A549 (cell line): ENCODE data around the gene IGSF3.
"Not testable (repeated sequence)": the region's sequence is repeated elsewhere in the genome, so short reads cannot be mapped to it uniquely, and the experiment has no call there.

ENCODE experiments used
- CEBPB ChIP-seq, 2 experiments: fragments of >200 bp in 1 of 2; sonication (Bioruptor Twin) in 1 of 2; formaldehyde crosslinking in 1 of 2; IDR thresholded peaks; 2 replicates each; pipeline ENCODE4 v1.6.1; 2012 to 2016
- CTCF ChIP-seq: fragments of >200 bp; sonication (Bioruptor Twin); formaldehyde crosslinking; IDR thresholded peaks from 3 replicates; pipeline ENCODE4 v1.5.1; 2016
- EP300 ChIP-seq, 2 experiments: fragments of >200 bp; sonication (Bioruptor Twin); formaldehyde crosslinking; IDR thresholded peaks; 2 replicates in 1 of 2; 3 replicates in 1 of 2; pipeline ENCODE4 v1.6.1; 2016 to 2017
- JUN ChIP-seq, 2 experiments: fragments of >200 bp; sonication (Bioruptor Twin); formaldehyde crosslinking; IDR thresholded peaks; 2 replicates in 1 of 2; 3 replicates in 1 of 2; pipeline ENCODE4 v1.6.1; 2016 to 2017
- KDM1A ChIP-seq: fragments of 200-600 bp; sonication (generic); IDR thresholded peaks from 2 replicates; pipeline ENCODE4 v1.6.1; 2016; ENCODE audit warnings: low read depth, mild to moderate bottlenecking
- MAFK ChIP-seq: fragments of 450-650 bp; IDR thresholded peaks from 2 replicates; pipeline ENCODE4 v1.6.1; 2014; ENCODE audit not compliant: partially characterized antibody
- POLR2A ChIP-seq: IDR thresholded peaks from 2 replicates; pipeline ENCODE4 v1.6.1; 2012; ENCODE audit warnings: mild to moderate bottlenecking, low read length
- POLR2AphosphoS2 ChIP-seq: conservative IDR thresholded peaks from 2 replicates; pipeline ENCODE4 v1.6.1; 2012; ENCODE audit warnings: low read length, improper control_type of control experiment, inconsistent platforms
- RARB ChIP-seq: fragments of 250-450 bp; sonication (Bioruptor Pico); IDR thresholded peaks from 2 replicates; pipeline ENCODE4 v1.8.0; 2021; ENCODE audit warnings: mild to moderate bottlenecking, moderate library complexity
- SMC3 ChIP-seq: fragments of >200 bp; sonication (Bioruptor Twin); formaldehyde crosslinking; IDR thresholded peaks from 3 replicates; pipeline ENCODE4 v1.6.1; 2018; ENCODE audit warnings: inconsistent platforms
- TP53 ChIP-seq: fragments of 250-450 bp; sonication (Bioruptor Pico); IDR thresholded peaks from 2 replicates; pipeline ENCODE4 v1.5.0; 2021; ENCODE audit warnings: mild to moderate bottlenecking, moderate library complexity
- ZFP36 ChIP-seq: fragments of 450-650 bp; IDR thresholded peaks from 2 replicates; pipeline ENCODE4 v1.6.1; 2014; ENCODE audit warnings: borderline replicate concordance; ENCODE audit not compliant: partially characterized antibody
- TF ChIP-seq, protein P1 (sequence below): IDR thresholded peaks from 2 replicates; pipeline ENCODE4 v1.6.1; 2012
- TF ChIP-seq, protein P2 (sequence below): fragments of 200-600 bp; sonication (generic); IDR thresholded peaks from 2 replicates; pipeline ENCODE4 v1.6.1; 2016; ENCODE audit warnings: antibody characterized with exemption, mild to moderate bottlenecking, moderate library complexity

- TF ChIP-seq CTCF; TP53 (CRISPR knock-in tag); SMC3; POLR2A; CEBPB (IDR thresholded peaks at IDR 0.05); KDM1A; RARB (CRISPR knock-in tag); JUN (IDR thresholded peaks at IDR 0.05); MAFK; ZFP36; EP300 (IDR thresholded peaks at IDR 0.05); POLR2AphosphoS2: not testable (repeated sequence)
- TF ChIP-seq, protein P1, sequence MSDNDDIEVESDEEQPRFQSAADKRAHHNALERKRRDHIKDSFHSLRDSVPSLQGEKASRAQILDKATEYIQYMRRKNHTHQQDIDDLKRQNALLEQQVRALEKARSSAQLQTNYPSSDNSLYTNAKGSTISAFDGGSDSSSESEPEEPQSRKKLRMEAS = not testable (repeated sequence)
- TF ChIP-seq, protein P2, sequence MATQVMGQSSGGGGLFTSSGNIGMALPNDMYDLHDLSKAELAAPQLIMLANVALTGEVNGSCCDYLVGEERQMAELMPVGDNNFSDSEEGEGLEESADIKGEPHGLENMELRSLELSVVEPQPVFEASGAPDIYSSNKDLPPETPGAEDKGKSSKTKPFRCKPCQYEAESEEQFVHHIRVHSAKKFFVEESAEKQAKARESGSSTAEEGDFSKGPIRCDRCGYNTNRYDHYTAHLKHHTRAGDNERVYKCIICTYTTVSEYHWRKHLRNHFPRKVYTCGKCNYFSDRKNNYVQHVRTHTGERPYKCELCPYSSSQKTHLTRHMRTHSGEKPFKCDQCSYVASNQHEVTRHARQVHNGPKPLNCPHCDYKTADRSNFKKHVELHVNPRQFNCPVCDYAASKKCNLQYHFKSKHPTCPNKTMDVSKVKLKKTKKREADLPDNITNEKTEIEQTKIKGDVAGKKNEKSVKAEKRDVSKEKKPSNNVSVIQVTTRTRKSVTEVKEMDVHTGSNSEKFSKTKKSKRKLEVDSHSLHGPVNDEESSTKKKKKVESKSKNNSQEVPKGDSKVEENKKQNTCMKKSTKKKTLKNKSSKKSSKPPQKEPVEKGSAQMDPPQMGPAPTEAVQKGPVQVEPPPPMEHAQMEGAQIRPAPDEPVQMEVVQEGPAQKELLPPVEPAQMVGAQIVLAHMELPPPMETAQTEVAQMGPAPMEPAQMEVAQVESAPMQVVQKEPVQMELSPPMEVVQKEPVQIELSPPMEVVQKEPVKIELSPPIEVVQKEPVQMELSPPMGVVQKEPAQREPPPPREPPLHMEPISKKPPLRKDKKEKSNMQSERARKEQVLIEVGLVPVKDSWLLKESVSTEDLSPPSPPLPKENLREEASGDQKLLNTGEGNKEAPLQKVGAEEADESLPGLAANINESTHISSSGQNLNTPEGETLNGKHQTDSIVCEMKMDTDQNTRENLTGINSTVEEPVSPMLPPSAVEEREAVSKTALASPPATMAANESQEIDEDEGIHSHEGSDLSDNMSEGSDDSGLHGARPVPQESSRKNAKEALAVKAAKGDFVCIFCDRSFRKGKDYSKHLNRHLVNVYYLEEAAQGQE = not testable (repeated sequence)
These were observed 49.7 kb downstream of the IGSF3 start for GRCh38 chr1:116617808-116618207.
